GM12878 (cell line): Measurements from ENCODE around the gene DHRS7B.

ENCODE experiments used
- EGR1 ChIP-seq, 2 experiments: IDR thresholded peaks; 1 replicate in 1 of 2; 2 replicates in 1 of 2; pipeline ENCODE4 v1.6.1; 2011 to 2012; ENCODE audit warnings: low read depth in 2 of 2, low read length in 2 of 2, borderline replicate concordance in 1 of 2, mild to moderate bottlenecking in 1 of 2, moderate library complexity in 1 of 2
- FOS ChIP-seq: IDR thresholded peaks from 3 replicates; pipeline ENCODE4 v1.6.1; 2011; ENCODE audit warnings: borderline replicate concordance; ENCODE audit not compliant: insufficient read length; ENCODE audit errors: extremely low read depth
- MYC ChIP-seq: IDR thresholded peaks from 2 replicates; pipeline ENCODE4 v1.6.1; 2011; ENCODE audit warnings: mild to moderate bottlenecking, low read length, moderate library complexity, inconsistent platforms; ENCODE audit not compliant: insufficient read depth, insufficient replicate concordance, insufficient read length, severe bottlenecking
- POLR2A ChIP-seq: IDR thresholded peaks from 2 replicates; pipeline ENCODE4 v1.6.1; 2011; ENCODE audit warnings: low read depth, mild to moderate bottlenecking, low read length
- POLR2AphosphoS5 ChIP-seq: IDR thresholded peaks from 2 replicates; pipeline ENCODE4 v1.6.1; 2011; ENCODE audit warnings: mild to moderate bottlenecking, low read length, inconsistent platforms
- TAF1 ChIP-seq: IDR thresholded peaks from 2 replicates; pipeline ENCODE4 v1.6.1; 2011; ENCODE audit warnings: mild to moderate bottlenecking, low read depth, low read length, borderline replicate concordance
- TBL1XR1 ChIP-seq: IDR thresholded peaks from 2 replicates; pipeline ENCODE4 v1.6.1; 2012; ENCODE audit warnings: low read depth, low read length, improper control_type of control experiment
- TF ChIP-seq, protein P1 (sequence below): IDR thresholded peaks from 2 replicates; pipeline ENCODE4 v1.6.1; 2012; ENCODE audit warnings: low read depth, low read length, improper control_type of control experiment
- TF ChIP-seq, protein P2 (sequence below), 3 experiments: IDR thresholded peaks in 2 of 3; conservative IDR thresholded peaks in 1 of 3; 2 replicates each; pipeline ENCODE4 v1.5.1; 2011; ENCODE audit warnings: low read depth in 3 of 3, low read length in 3 of 3, mild to moderate bottlenecking in 3 of 3, control low read depth in 2 of 3, moderate library complexity in 2 of 3, inconsistent platforms in 1 of 3, mixed read lengths in 1 of 3; ENCODE audit not compliant: control insufficient read depth in 2 of 3, insufficient read depth in 1 of 3; ENCODE audit errors: extremely low read depth in 1 of 3
- TF ChIP-seq, protein P3 (sequence below): IDR thresholded peaks from 2 replicates; pipeline ENCODE4 v1.6.1; 2011; ENCODE audit warnings: low read depth, mild to moderate bottlenecking, low read length, moderate library complexity, borderline replicate concordance; ENCODE audit errors: extremely low read depth

DNA sequence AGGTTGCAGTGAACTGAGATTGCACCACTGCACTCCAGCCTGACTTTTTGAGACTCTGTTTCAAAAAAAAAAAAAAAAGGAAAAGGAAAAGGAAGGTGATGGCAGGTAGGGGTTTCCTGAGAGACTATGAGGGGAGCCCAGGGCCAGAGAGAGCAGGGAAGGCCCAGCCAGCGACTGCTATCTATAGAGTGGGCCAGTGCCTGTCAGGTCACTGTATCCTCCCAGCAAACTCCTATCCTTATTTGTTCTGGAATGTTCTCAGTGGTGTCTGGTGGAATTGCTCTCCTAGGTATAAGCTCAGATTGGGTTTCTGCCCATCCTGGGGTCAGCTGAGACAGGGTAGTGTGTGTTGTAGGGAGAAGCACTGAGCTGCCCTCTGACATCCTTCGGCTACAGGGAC lies 102.1 kb downstream of the DHRS7B start:
- TF ChIP-seq, protein P1, sequence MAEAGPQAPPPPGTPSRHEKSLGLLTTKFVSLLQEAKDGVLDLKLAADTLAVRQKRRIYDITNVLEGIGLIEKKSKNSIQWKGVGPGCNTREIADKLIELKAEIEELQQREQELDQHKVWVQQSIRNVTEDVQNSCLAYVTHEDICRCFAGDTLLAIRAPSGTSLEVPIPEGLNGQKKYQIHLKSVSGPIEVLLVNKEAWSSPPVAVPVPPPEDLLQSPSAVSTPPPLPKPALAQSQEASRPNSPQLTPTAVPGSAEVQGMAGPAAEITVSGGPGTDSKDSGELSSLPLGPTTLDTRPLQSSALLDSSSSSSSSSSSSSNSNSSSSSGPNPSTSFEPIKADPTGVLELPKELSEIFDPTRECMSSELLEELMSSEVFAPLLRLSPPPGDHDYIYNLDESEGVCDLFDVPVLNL = no peak
- no peak for TF ChIP-seq EGR1 (IDR thresholded peaks at IDR 0.05; ENCODE audit: borderline replicate concordance in 1 of 2, low read depth in 2 of 2, low read length in 2 of 2)
- TF ChIP-seq, protein P2, sequence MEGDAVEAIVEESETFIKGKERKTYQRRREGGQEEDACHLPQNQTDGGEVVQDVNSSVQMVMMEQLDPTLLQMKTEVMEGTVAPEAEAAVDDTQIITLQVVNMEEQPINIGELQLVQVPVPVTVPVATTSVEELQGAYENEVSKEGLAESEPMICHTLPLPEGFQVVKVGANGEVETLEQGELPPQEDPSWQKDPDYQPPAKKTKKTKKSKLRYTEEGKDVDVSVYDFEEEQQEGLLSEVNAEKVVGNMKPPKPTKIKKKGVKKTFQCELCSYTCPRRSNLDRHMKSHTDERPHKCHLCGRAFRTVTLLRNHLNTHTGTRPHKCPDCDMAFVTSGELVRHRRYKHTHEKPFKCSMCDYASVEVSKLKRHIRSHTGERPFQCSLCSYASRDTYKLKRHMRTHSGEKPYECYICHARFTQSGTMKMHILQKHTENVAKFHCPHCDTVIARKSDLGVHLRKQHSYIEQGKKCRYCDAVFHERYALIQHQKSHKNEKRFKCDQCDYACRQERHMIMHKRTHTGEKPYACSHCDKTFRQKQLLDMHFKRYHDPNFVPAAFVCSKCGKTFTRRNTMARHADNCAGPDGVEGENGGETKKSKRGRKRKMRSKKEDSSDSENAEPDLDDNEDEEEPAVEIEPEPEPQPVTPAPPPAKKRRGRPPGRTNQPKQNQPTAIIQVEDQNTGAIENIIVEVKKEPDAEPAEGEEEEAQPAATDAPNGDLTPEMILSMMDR (IDR thresholded peaks at IDR 0.05 in 2 of 3, conservative IDR thresholded peaks at IDR 0.05 in 1 of 3; ENCODE audit: control insufficient read depth in 2 of 3, extremely low read depth in 1 of 3, insufficient read depth in 1 of 3, low read depth in 3 of 3, low read length in 3 of 3) = no peak
- no peak for TF ChIP-seq POLR2AphosphoS5
- TF ChIP-seq TAF1 = no peak
- TF ChIP-seq, protein P3, sequence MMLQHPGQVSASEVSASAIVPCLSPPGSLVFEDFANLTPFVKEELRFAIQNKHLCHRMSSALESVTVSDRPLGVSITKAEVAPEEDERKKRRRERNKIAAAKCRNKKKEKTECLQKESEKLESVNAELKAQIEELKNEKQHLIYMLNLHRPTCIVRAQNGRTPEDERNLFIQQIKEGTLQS = no peak
- TF ChIP-seq MYC = no peak
- TF ChIP-seq TBL1XR1 = no peak
- TF ChIP-seq FOS = no peak
- no peak for TF ChIP-seq POLR2A
